A549 treated with ZK216348 at 1 μM for 4 hours (cell line): ENCODE data around the gene FRMD4A. TPM values are rescaled to one million over a fixed set of nuclear protein-coding genes. Genes with fewer than 3 reads are reported as not detected.

Source experiments
- total RNA-seq: library from RNA; stranded (reverse); fragments of 200-300 nt; extraction: Qiagen RNA extraction; gene quantifications from 5 replicates; pipeline ENCODE4 v1.2.3, GENCODE V29; 2022; ENCODE audit warnings: low read depth

FRMD4A gene
- 2.8 to 11.1 TPM (median 4.3 TPM) in 5 replicates for total RNA-seq

GRCh38 chr10:14330388-14331061 lies at the start of gene FRMD4A:
TSS of gene FRMD4A (minus strand) at chr10:14330924.

